ENCODE data around the gene PLAAT4. TPM values are rescaled to one million over a fixed set of nuclear protein-coding genes. Genes with fewer than 3 reads are reported as not detected.

Gene PLAAT4
- total RNA-seq, 1 experiment from 2014 or later: 3.5 TPM

DNA sequence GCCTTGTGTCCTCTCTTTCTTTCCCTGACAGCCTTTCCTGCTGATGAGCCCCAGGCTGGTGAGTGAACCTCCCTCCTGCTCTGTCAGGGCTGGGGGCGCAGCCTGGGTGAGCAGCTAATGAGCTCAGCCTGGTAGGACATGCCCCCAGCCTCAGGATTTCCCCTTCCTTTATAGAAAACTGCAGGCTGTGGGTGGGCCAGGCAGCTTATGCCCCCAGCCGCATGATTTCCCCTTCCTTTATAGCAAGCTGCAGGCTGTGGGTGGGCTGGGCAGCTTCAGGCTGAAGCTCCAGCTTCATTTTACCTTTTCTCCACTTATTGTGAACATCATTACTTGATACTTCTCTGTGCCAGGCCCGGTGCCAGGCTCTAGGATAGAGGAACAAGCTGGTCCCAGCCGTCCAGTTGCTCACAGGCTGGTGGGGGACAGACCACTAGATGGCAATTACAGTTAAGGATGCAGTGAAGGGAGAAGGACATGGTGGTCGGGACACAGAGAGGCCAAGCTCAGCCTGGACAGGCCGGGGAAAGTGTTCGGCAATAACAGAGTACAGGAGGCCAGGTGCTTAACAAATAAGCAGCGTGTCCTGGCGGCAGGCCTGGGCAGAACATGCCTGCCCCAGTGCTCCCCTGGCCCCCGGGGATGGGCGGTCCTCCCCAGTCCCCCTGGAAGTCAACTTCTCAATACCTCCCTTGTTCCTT is 25.4 kb upstream of the PLAAT4 start:
- no peak overlapping the region for H2BK120ac ChIP-seq (ENCODE audit: low read depth, low read length, poor library complexity, severe bottlenecking)
- no peak overlapping the region for H4K8ac ChIP-seq (replicated peaks; ENCODE audit: insufficient read length, low read depth, low read length)
- no peaks in the 10 kb centered on the region for H3K79me2 ChIP-seq (ENCODE audit: insufficient read depth, low read length)
- no peak for DNase-seq
- no peak overlapping the region for H2BK20ac ChIP-seq (ENCODE audit: low read depth, low read length, poor library complexity, severe bottlenecking)
- H4K91ac ChIP-seq (ENCODE audit: insufficient read length, low read depth, low read length): no peak overlapping the region
- no peaks in the 10 kb centered on the region for H3K23me2 ChIP-seq (ENCODE audit: insufficient read length, low read depth, low read length, poor library complexity, severe bottlenecking)
- no peak overlapping the region for H2BK5ac ChIP-seq (ENCODE audit: insufficient read length, low read length)
- no peak overlapping the region for H3K4me2 ChIP-seq (ENCODE audit: insufficient read depth, insufficient read length, low read length)
- no peak overlapping the region for H2BK12ac ChIP-seq (ENCODE audit: insufficient read length, low read depth, low read length)
- no peaks in the 10 kb centered on the region for H3K9me3 ChIP-seq (ENCODE audit: control insufficient read depth, low read depth, low read length)
- H3K23ac ChIP-seq (ENCODE audit: insufficient read length, low read depth, low read length): no peak overlapping the region
- H3K79me1 ChIP-seq (ENCODE audit: insufficient read depth, low read depth, low read length, poor library complexity, severe bottlenecking): no peaks in the 10 kb centered on the region
- H4K5ac ChIP-seq (ENCODE audit: insufficient read length, low read depth, low read length): no peak overlapping the region
- no peaks in the 10 kb centered on the region for H3K27me3 ChIP-seq (ENCODE audit: insufficient read depth, low read length)
- H3K56ac ChIP-seq (ENCODE audit: insufficient read length, low read depth, low read length): no peak overlapping the region
- WGBS (ENCODE audit: extremely low coverage, insufficient read length, low lambda C conversion rate): no CpG with 5 or more reads among the region's 11 CpGs
- H2BK15ac ChIP-seq (ENCODE audit: low read depth, low read length): no peak overlapping the region
- peaks cover 31 to 32% of the 10 kb centered on the region in 2 experiments for H3K4me1 Mint-ChIP-seq
- TF ChIP-seq, protein P1, sequence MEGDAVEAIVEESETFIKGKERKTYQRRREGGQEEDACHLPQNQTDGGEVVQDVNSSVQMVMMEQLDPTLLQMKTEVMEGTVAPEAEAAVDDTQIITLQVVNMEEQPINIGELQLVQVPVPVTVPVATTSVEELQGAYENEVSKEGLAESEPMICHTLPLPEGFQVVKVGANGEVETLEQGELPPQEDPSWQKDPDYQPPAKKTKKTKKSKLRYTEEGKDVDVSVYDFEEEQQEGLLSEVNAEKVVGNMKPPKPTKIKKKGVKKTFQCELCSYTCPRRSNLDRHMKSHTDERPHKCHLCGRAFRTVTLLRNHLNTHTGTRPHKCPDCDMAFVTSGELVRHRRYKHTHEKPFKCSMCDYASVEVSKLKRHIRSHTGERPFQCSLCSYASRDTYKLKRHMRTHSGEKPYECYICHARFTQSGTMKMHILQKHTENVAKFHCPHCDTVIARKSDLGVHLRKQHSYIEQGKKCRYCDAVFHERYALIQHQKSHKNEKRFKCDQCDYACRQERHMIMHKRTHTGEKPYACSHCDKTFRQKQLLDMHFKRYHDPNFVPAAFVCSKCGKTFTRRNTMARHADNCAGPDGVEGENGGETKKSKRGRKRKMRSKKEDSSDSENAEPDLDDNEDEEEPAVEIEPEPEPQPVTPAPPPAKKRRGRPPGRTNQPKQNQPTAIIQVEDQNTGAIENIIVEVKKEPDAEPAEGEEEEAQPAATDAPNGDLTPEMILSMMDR (conservative IDR thresholded peaks at IDR 0.05): no peak
- no peak overlapping the region for H2AK5ac ChIP-seq (ENCODE audit: insufficient read length, low read length)
- no peaks in the 10 kb centered on the region; the same call in 1 of the 2 replicates for H3K4me1 ChIP-seq (ENCODE audit: insufficient read depth, low read length)
- no peaks in the 10 kb centered on the region for H4K20me1 ChIP-seq (ENCODE audit: control insufficient read depth, insufficient read depth, insufficient read length)
- no peak overlapping the region for H3K14ac ChIP-seq (ENCODE audit: insufficient read depth, low read length)
- H3K27me3 Mint-ChIP-seq (ENCODE audit: low read depth): no peaks in the 10 kb centered on the region; the same call in 1 of the 2 replicates
- H3T11ph ChIP-seq (ENCODE audit: low read length): no peak overlapping the region
- no peak overlapping the region for H3K4ac ChIP-seq (ENCODE audit: low read depth, low read length)
- H3K27ac ChIP-seq (ENCODE audit: insufficient read length, low read depth, low read length): no peak overlapping the region
- H3K9me3 Mint-ChIP-seq: no peaks in the 10 kb centered on the region
- no peak overlapping the region for H2AFZ ChIP-seq (ENCODE audit: low read length)
- H3K4me3 Mint-ChIP-seq: no peak overlapping the region
- H3K36me3 Mint-ChIP-seq (ENCODE audit: insufficient read depth in 1 of 3, low read depth in 3 of 3): no peaks in the 10 kb centered on the region
- H3K18ac ChIP-seq (ENCODE audit: insufficient read length, low read depth, low read length): no peak overlapping the region
- H3K27ac Mint-ChIP-seq: peak overlapping the region in 2 of 3 experiments; percentile 35 to 55; a peak in 1 of 7 replicates
- H3K9ac ChIP-seq (ENCODE audit: extremely low read depth, insufficient read length, low read length): no peak overlapping the region

Data from H9 (cell line).